Measurements from ENCODE around the gene MSI1. TPM values are rescaled to one million over a fixed set of nuclear protein-coding genes. Genes with fewer than 3 reads are reported as not detected.
"Not testable (repeated sequence)": the region's sequence is repeated elsewhere in the genome, so short reads cannot be mapped to it uniquely, and the experiment has no call there.

The MSI1 gene
- total and polyA plus RNA-seq, 10 of the 15 experiments (the other 5 are each of a cell fraction or from before 2014, with no cell fraction given): 0.04 TPM; not detected in 9

DNA sequence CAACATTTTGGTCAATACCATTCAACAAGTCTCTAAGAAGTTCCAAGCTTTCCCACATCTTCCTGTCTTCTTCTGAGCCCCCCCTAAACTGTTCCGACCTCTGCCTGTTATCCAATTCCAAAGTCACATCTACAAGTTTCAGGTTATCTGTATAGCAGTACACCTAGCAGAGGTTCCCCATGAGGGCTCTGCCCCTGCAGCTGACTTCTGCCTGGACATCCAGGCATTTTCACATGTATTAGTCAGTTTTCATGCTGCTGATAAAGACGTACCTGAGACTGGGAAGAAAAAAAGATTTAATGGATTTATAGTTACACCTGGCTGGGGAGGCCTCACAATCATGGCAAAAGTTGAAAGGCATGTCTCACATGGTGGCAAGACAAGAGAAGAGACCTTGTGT, 31.2 kb downstream of the MSI1 start:
- H3K4me3 ChIP-seq: no peak overlapping the region
- no peaks in the 10 kb centered on the region for H3K4me1 ChIP-seq (ENCODE audit: control insufficient read depth, insufficient read depth, low read length)
- ATAC-seq (no peak), FAIRE-seq (no peak), DNase-seq (ENCODE audit: low read depth, low spot score) (no peak)
- no peaks in the 10 kb centered on the region for H3K36me3 ChIP-seq (ENCODE audit: control insufficient read depth in 2 of 2, insufficient read depth in 2 of 2, low read length in 1 of 2)
- no peaks in the 10 kb centered on the region for H3K79me2 ChIP-seq (ENCODE audit: control insufficient read depth, insufficient read depth, low read length)
- POLR2A ChIA-PET: no interaction called here
- CTCF ChIA-PET: no interaction called here
- in situ Hi-C loops (cut with MboI): no loop called here
- no peak overlapping the region for H2AFZ ChIP-seq (ENCODE audit: control insufficient read depth, low read depth, low read length)
- no peak overlapping the region for H3K4me2 ChIP-seq (ENCODE audit: control insufficient read depth, insufficient read depth)
- intact Hi-C loops (cut with micrococcal nuclease; ENCODE audit: unreplicated experiment): no loop called here
- H3K9me3 ChIP-seq (replicated peaks; ENCODE audit: control insufficient read depth, insufficient read depth, low read length): peaks cover 10% of the 10 kb centered on the region; the same call in 2 of the 3 replicates
- no peaks in the 10 kb centered on the region; a peak in 1 of 4 replicates for H3K27me3 ChIP-seq (replicated peaks in 1 of 2; ENCODE audit: control insufficient read depth in 2 of 2, insufficient read depth in 2 of 2, low read length in 1 of 2)
- BruUV-seq (replicated peaks): no TSS peak
- WGBS (ENCODE audit: insufficient coverage, insufficient replicate concordance, low lambda C conversion rate, missing lambda C conversion rate): 13% methylated on average over 2 of the region's 2 CpGs
- TF ChIP-seq CBX5 (IDR thresholded peaks at IDR 0.05; ENCODE audit: low read depth) (peak; percentile 50; the same call in 1 of the 2 replicates), ZBTB40 (IDR thresholded peaks at IDR 0.05; ENCODE audit: borderline replicate concordance) (no peak), NBN (IDR thresholded peaks at IDR 0.05) (no peak)
- no peak overlapping the region for H3K9ac ChIP-seq (ENCODE audit: control insufficient read depth, insufficient read depth, low read length)
- SMC1A ChIA-PET (ENCODE audit: uncharacterized antibody, unreplicated experiment): no interaction called here
- RAD21 ChIA-PET (ENCODE audit: unreplicated experiment): no interaction called here
- no peak overlapping the region for H3K27ac ChIP-seq (ENCODE audit: control insufficient read depth, insufficient read depth)
- no peaks in the 10 kb centered on the region for H4K20me1 ChIP-seq (ENCODE audit: control insufficient read depth, insufficient read depth)

GRCh38 chr12:120336392-120336791, 32.6 kb downstream of the MSI1 start:
- BruUV-seq (replicated peaks); H3K4me1 ChIP-seq (ENCODE audit: control insufficient read depth, insufficient read depth, low read length); DNase-seq (ENCODE audit: low read depth, low spot score); H3K4me3 ChIP-seq; H3K79me2 ChIP-seq (ENCODE audit: control insufficient read depth, insufficient read depth, low read length); RAD21 ChIA-PET (ENCODE audit: unreplicated experiment); H4K20me1 ChIP-seq (ENCODE audit: control insufficient read depth, insufficient read depth); H3K9me3 ChIP-seq (replicated peaks; ENCODE audit: control insufficient read depth, insufficient read depth, low read length); H3K36me3 ChIP-seq (ENCODE audit: control insufficient read depth in 2 of 2, insufficient read depth in 2 of 2, low read length in 1 of 2); H3K27ac ChIP-seq (ENCODE audit: control insufficient read depth, insufficient read depth); H3K9ac ChIP-seq (ENCODE audit: control insufficient read depth, insufficient read depth, low read length); ATAC-seq; H3K4me2 ChIP-seq (ENCODE audit: control insufficient read depth, insufficient read depth); H2AFZ ChIP-seq (ENCODE audit: control insufficient read depth, low read depth, low read length); in situ Hi-C loops (cut with MboI); H3K27me3 ChIP-seq (replicated peaks in 1 of 2; ENCODE audit: control insufficient read depth in 2 of 2, insufficient read depth in 2 of 2, low read length in 1 of 2); FAIRE-seq; POLR2A ChIA-PET; SMC1A ChIA-PET (ENCODE audit: uncharacterized antibody, unreplicated experiment); intact Hi-C loops (cut with micrococcal nuclease; ENCODE audit: unreplicated experiment): not testable (repeated sequence)
- WGBS (ENCODE audit: insufficient coverage, insufficient replicate concordance, low lambda C conversion rate, missing lambda C conversion rate): 38% methylated on average over 2 of the region's 2 CpGs
- CTCF ChIA-PET: interaction anchor here (1.6 kb wide), 1 partner anchor 10 kb away, joined by 5 read pairs; no protein-coding TSS in a partner anchor

Measured in GM12878 (cell line).